GM19328 (cell line): ENCODE data around the gene TOP2A.

Source experiments
- ATAC-seq: cut with Tn5 transposase; IDR thresholded peaks from one replicate; pipeline ENCODE4 v1.9.1; 2021; ENCODE audit warnings: mild to moderate bottlenecking, moderate library complexity; ENCODE audit not compliant: unreplicated experiment

The TOP2A gene

DNA sequence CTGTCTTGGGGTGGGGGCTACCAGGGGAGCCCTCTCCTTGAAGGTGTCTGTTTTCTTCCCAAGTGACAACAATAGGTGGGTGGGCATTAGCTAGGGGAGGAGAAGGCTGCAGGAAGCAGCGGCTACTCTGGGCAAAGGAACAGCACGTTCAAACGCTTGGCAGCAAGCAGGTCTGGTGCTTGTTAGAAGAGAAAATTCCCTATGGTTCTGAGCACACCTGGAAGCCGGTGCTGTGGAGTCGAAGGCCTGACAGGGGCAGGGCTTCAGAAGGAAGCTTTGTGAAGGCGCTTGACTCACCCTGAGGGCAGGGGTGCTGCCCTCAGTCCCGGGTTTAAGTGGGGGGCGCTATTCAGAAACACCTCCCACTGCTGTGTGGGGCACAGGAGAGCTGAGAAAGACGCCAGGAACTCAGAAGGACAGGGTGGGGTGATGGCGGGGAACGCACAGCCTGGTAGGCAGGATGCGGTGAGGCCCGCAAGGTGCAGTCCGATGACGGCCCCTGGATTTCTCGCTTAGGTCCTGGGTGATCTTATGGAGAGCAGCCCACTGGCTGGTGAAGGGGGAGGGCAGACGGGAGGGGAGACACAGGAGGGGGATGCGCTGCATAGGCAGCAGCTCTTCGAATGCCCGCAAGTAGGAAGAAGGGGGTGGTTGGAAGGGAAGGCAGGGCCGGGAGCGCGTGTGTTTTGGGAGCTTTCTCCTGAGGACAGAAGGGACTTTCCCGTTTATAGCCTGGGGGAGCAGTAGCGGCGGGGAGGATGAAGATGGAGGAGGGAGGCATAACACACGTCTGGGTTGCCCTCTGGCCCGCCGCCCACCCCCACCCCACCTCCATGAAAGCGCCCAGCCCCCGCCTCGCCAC lies 56.4 kb downstream of the TOP2A start:
- no peak for ATAC-seq

- no peak for ATAC-seq
Measured at GRCh38 chr17:40360091-40360490, 57.6 kb downstream of the TOP2A start.

- ATAC-seq: no peak
Measured at GRCh38 chr17:40358323-40359038, 59.2 kb downstream of the TOP2A start.

DNA sequence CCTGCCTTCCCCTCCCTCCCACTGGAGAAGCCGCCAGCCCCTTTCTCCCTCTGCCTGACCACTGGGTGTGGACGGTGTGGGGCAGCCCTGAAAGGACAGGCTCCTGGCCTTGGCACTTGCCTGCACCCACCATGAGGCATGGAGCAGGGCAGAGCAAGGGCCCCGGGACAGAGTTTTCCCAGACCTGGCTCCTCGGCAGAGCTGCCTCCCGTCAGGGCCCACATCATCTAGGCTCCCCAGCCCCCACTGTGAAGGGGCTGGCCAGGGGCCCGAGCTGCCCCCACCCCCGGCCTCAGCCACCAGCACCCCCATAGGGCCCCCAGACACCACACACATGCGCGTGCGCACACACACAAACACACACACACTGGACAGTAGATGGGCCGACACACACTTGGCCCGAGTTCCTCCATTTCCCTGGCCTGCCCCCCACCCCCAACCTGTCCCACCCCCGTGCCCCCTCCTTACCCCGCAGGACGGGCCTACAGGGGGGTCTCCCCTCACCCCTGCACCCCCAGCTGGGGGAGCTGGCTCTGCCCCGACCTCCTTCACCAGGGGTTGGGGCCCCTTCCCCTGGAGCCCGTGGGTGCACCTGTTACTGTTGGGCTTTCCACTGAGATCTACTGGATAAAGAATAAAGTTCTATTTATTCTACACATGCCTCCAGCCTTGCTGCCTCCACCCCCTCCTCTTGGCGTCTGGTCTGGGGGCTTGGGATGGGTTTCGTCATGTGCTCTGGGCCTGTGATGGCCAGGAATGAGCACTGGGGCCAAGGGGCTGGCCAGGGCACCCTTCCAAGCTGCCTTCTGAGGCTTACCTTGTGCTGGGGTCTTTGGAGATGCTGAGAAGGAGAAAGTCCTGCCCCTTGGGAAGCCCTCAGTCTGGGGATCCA lies 60.5 kb downstream of the TOP2A start:
- no peak for ATAC-seq

DNA sequence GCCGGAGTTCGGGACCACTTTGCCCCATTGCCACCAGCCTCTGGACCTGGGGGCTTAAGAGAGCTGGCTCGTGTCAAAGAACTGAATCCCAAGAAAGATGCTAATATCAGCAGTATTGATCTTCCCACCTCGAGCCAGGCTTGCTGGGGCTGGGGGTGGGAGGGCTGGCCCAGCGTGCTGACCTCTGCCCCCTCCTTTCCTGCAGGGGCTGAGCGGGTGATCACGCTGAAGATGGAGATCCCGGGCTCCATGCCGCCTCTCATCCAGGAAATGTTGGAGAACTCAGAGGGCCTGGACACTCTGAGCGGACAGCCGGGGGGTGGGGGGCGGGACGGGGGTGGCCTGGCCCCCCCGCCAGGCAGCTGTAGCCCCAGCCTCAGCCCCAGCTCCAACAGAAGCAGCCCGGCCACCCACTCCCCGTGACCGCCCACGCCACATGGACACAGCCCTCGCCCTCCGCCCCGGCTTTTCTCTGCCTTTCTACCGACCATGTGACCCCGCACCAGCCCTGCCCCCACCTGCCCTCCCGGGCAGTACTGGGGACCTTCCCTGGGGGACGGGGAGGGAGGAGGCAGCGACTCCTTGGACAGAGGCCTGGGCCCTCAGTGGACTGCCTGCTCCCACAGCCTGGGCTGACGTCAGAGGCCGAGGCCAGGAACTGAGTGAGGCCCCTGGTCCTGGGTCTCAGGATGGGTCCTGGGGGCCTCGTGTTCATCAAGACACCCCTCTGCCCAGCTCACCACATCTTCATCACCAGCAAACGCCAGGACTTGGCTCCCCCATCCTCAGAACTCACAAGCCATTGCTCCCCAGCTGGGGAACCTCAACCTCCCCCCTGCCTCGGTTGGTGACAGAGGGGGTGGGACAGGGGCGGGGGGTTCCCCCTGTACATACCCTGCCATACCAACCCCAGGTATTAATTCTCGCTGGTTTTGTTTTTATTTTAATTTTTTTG lies 61.6 kb downstream of the TOP2A start:
- ATAC-seq: no peak

DNA sequence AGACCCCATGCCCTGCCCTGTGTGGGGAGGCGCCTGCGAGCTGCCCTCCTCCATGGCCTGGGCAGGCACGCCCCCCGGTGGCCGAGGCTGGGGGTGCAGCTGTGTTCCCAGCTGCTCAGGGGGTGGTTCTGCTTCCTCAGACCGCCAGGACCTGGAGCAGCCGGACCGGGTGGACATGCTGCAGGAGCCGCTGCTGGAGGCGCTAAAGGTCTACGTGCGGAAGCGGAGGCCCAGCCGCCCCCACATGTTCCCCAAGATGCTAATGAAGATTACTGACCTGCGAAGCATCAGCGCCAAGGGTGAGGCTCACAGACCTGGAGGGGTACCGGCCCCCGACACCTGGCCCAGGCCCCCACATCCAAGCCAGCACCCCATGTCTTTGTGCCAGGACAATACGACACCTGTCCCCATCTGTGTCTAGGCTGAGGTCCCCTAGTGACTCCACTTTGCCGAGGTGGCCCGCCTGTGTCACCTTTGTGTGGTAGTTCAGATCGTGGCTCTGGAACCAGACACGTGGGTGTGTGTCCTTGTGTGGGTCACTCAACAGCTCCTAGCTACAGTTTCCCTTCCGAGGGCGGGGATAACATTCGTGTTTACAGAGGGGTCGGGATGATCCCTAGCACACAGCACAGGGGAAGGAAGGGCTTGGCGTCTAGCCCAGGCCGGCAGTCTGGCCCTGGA lies 62.4 kb downstream of the TOP2A start:
- ATAC-seq: no peak

DNA sequence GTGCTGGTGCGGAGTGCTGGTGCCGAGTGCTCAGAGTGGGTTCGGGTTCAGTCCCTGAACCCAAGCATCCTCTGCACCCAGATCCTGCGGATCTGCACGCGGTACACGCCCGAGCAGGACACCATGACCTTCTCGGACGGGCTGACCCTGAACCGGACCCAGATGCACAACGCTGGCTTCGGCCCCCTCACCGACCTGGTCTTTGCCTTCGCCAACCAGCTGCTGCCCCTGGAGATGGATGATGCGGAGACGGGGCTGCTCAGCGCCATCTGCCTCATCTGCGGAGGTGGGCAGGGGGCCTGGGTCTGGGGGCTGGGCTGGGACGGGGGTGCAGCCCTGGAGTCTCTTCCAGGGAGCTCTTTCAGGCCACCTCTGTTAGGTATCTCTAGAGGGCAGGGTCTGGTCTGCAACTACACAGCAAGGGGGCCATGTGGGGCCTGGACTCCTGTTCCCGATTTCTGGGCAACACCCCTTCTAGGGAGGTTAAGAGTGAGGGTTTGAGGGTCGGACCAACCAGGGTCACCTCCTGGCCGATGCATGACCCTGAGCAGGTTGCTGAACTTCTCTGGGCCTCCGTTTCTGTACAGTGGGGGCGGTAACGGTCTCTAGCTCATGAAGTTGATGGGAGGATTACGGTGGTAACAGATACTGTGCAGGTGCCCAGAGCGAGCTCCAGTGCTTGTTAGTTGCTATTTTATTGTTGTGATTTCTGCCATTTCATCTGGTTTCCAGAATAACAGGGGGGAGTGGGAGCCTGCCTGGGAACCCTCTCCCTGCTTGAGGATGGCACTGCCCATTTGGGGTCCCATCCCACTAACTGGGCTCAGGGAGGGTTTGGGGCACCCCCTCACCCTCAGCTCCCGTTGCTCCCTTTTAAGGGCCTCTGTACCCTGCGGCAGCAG lies 63.2 kb downstream of the TOP2A start:
- ATAC-seq: no peak

- no peak for ATAC-seq
Measured at GRCh38 chr17:40352779-40353394, 64.8 kb downstream of the TOP2A start.

GRCh38 chr17:40352237-40352778 lies 65.4 kb downstream of the TOP2A start:
- no peak for ATAC-seq

DNA sequence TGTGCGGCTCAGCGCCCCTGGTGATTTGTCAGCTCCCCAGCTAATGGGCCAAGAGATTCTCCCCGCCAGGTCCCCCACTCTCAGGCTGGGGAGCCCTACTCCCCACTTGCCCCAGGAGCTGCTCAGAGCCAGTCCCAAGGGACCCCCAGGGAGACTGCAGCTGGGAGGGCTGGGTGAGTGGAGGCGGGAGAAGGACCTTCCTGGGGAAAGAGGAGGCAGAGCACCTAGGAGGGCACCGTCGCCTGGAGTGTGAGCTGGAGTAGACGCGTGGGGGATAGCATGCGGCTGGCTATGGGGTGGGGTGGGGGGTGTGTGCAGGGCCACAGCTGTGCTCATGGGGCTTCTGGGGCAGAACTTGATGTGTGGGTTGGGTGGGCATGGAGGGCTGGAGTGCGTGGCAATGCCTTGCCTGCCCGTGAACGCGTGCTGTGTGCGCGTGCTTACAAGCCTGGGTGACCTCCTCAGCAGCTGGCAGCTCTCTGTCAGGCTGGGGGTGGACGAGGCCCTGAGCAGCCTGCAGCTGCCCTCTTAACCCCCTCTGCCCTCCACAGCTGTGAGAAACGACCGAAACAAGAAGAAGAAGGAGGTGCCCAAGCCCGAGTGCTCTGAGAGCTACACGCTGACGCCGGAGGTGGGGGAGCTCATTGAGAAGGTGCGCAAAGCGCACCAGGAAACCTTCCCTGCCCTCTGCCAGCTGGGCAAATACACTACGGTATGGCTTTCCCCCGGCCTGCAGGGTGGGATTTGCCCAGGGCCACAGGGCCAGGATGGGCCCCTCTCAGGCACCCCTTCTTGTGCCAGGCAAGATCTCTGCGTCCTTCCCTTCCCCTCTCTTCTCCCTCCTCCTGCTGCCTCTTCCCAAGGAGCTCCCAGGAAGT lies 66.1 kb downstream of the TOP2A start:
- ATAC-seq: no peak

GRCh38 chr17:40350689-40351358 lies 66.9 kb downstream of the TOP2A start:
- no peak for ATAC-seq

DNA sequence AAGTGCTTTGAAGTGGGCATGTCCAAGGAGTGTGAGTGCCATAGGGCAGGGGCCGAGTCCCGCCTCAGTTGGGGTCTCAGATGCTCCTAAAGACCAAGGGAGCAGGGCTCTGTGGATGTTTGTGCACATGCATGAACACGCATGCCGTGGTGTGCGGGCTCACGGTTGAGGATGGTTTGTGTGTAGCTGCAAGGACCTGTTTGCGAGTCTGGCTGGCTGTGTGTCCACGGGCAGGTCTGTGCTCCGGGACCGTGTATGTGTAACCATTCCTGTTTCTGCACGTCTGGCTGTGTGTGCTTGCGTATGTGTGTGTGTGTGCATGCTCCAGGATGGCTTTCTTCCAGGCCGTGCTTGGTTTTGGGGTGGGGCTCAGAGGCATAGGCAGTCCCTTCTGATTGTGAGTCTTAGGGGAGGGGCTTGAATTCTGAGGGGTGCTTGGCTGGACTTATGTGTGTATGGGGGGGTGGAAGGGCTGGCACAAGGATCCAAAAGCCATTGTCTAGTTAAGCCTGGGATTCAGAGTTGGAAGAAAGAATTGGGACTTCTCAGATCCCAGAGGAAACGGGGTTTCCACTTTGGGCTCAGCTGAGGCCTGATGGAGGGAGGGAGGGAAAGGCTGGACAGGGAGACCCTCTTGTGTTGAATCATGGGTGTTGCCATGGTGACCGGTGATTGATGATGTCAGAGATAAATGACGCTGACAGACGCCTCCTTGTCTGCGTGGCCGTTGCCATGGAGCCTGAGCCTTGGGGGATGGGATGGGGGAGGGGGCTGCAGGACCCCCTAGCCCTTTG lies 67.6 kb downstream of the TOP2A start:
- no peak for ATAC-seq

GRCh38 chr17:40349477-40349894 lies 68.2 kb downstream of the TOP2A start:
- no peak for ATAC-seq

DNA sequence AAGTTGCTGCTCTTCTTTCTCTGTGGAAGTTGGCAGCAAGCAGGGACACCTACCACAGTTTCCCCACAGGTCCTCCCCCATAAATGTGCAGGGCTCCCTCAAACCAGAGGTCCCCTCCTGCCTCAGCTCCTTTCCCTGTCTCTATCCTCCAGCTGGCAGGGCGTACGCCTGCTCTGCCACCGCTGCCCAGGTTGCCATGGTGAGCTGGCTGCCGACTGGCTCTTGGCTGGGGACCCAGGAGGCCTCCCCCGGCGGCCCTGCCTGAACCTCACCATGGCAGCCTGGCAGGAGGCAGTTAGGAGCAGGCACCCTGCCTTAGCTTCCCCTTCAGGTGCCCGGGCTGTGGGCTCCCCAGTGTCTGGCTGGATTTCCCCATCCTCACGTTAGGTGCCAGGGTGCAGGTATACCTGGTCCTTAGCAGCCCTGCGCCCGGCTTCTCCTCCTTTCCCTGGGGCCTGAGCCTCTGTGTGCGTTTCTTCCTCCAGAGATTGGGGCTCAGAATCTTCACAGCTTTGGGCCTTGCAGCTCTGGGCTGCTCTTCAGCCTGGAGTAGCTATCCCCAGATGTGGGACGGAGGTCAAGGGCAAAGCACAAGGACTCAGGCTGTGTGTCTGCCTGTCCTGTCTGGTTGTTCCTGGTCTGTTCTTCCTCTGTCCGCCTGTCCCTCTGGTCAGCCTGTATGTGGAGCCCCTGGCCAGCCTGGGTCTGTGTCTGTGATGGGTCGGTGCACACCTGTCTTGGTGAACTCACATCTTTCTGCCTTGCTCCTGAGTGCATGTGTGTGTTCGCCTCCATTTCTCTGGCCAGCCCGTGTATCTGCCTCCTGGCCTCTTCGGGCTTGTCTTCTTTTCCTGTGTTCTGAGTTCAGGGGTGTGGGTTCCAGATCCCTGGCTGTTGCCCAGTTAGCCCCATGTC lies 68.9 kb downstream of the TOP2A start:
- no peak for ATAC-seq

- no peak for ATAC-seq
Measured at GRCh38 chr17:40348136-40348504, 69.6 kb downstream of the TOP2A start.
